ENCODE measurements around the gene ASB10.

Gene ASB10

DNA sequence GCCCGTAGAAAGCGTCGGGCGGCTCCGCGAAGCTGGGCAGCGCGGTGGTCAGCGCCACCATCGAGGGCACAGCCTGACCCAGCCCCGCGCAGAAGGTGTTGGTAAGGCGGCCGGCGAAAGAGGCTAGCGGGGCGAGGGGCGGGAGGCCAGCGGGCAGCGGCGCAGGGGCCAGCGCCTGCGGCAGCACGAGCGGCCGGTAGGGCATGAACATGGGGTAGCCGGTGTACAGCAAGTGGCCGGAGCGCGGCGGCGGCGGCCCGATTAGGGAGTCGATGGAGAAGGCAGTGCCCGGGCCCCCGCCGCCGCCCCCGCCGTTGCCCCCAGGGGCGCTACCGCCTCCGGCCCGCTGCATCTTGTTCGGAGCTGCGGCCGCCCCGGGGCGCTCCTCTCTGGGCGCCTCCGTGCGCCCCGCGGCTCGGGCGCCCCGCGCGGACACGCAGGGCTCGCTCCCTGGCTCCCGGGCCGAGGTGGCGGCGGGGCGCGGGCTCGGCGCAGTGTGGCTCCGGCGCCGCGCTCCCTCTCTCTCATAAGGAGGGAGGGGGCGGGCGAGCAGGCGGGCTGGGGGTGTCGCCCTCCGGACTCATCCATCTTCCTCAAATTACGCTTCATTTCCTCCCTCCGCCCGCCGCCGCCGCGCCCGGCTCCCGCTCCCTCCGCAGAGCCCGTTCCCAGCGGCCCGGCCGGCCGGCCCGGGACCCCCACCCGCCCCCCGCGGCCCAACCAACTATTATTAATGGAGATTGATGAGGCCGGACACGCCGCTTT lies 19.7 kb downstream of the ASB10 start, which contains the start of gene GBX1:
TSS of gene GBX1 (minus strand) at position 498 of the 765 bp plus-strand sequence. CDS start at position 352, 146 bp downstream.
- TF ChIP-seq, protein P1, sequence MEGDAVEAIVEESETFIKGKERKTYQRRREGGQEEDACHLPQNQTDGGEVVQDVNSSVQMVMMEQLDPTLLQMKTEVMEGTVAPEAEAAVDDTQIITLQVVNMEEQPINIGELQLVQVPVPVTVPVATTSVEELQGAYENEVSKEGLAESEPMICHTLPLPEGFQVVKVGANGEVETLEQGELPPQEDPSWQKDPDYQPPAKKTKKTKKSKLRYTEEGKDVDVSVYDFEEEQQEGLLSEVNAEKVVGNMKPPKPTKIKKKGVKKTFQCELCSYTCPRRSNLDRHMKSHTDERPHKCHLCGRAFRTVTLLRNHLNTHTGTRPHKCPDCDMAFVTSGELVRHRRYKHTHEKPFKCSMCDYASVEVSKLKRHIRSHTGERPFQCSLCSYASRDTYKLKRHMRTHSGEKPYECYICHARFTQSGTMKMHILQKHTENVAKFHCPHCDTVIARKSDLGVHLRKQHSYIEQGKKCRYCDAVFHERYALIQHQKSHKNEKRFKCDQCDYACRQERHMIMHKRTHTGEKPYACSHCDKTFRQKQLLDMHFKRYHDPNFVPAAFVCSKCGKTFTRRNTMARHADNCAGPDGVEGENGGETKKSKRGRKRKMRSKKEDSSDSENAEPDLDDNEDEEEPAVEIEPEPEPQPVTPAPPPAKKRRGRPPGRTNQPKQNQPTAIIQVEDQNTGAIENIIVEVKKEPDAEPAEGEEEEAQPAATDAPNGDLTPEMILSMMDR (IDR thresholded peaks at IDR 0.05) = 0 out of 2 replicates have a peak, but pooled peaks have one; percentile 8

GRCh38 chr7:151166629-151167196 lies 20.3 kb downstream of the ASB10 start:
- TF ChIP-seq, protein P1 (IDR thresholded peaks at IDR 0.05) = no peak

GRCh38 chr7:151161757-151162156 lies 25.3 kb downstream of the ASB10 start:
- TF ChIP-seq, protein P1 (IDR thresholded peaks at IDR 0.05) = no peak

- TF ChIP-seq, protein P1 (IDR thresholded peaks at IDR 0.05) = no peak
Measured at GRCh38 chr7:151157645-151158329, 29.3 kb downstream of the ASB10 start.

DNA sequence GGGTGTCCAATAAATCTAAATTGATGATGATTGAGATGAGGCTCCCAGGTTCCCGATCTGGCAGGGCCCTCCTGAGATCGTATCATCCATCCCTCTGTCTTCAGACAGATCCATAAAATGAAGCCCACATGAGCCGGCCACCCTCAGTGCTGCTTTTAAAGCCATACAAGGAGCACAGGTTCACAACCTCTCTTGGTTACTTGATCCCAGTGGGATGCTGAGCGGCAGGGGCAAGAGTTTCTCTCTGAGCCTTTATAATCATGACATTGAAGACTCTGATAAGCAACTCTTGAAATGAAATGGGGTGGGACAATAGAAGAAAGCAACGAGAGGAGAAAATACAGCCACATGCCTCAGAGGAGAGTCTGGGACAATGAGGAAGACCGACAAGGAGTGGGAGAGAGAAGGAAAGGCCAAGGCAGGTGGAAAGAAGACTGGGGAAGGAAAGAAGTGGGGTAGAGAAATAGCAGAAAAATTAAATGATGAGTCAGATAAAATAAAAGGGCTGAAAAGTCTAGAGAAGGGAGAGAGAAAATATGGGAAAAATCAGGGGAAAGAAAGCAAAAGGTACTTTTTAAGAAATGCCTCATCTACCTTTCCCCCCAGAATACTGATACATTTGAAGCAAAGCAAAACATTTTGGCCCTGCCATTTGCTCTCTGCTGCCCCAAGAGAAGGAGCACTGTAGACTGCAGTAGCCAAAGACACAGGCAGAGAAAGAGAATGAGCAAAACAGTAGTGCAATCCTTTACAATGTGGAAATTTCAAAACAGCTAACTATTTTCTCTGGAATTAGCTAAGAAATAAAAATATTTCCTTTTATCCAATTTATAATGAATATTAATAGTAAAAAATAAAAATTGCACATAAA lies 34.2 kb downstream of the ASB10 start:
- TF ChIP-seq, protein P1 (IDR thresholded peaks at IDR 0.05) = no peak

DNA sequence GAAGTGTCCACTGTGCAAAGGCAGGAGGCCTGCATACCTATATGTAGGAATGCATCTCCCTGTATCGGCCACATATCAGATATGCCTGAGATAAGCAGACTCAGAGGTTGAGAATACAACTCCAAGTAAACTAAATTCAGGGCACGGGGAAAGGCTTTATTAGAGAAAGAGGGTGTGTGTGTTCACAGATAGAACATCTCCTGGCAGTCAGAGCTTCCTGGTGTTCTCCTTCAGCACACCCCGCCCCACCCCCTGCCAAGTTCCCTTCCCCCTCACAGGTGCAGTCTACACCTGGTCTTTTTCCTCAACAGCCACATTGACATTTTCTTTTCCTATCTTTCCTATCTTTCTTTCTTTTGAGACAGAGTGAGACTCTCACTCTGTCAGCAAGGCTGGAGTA lies 36.7 kb downstream of the ASB10 start:
- TF ChIP-seq, protein P1 (IDR thresholded peaks at IDR 0.05) = no peak

Measured in LNCAP (cell line).